Suprapubic skin (tissue), 4 donors: ENCODE results near the gene EIF2S2. TPM values are rescaled to one million over a fixed set of nuclear protein-coding genes. Genes with fewer than 3 reads are reported as not detected.

Experiments
- DNase-seq, 2 donors: peaks; one replicate each; pipeline ENCODE4 v3.0.0-alpha.2; 2019; ENCODE audit warnings: low spot score in 2 of 2
- H3K27ac ChIP-seq: fragments of 200-600 bp; sonication (generic); one replicate; pipeline ENCODE4 v1.5.1; 2019
- H3K27me3 ChIP-seq: fragments of 200-600 bp; sonication (generic); one replicate; pipeline ENCODE4 v1.5.1; 2019
- H3K36me3 ChIP-seq: fragments of 200-600 bp; sonication (generic); one replicate; pipeline ENCODE4 v1.5.1; 2019
- H3K4me1 ChIP-seq: fragments of 200-600 bp; sonication (generic); one replicate; pipeline ENCODE4 v1.5.1; 2019
- H3K4me3 ChIP-seq: fragments of 200-600 bp; sonication (generic); one replicate; pipeline ENCODE4 v1.5.1; 2019; ENCODE audit warnings: mild to moderate bottlenecking
- H3K9me3 ChIP-seq: fragments of 200-600 bp; sonication (generic); one replicate; pipeline ENCODE4 v1.5.1; 2019
- CTCF ChIP-seq, 2 donors: fragments of 200-600 bp in 1 of 2; fragments of 450-650 bp in 1 of 2; sonication (generic) in 1 of 2; IDR thresholded peaks; one replicate each; pipeline ENCODE4 v1.5.1; 2016 to 2019; ENCODE audit warnings: antibody characterized with exemption in 2 of 2, mild to moderate bottlenecking in 1 of 2, moderate library complexity in 1 of 2
- EP300 ChIP-seq: sonication (generic); formaldehyde crosslinking; IDR thresholded peaks from one replicate; pipeline ENCODE4 v1.6.1; 2017; ENCODE audit warnings: antibody characterized with exemption
- POLR2A ChIP-seq, 2 donors: fragments of 450-650 bp; IDR thresholded peaks; one replicate each; pipeline ENCODE4 v1.6.1; 2017; ENCODE audit warnings: antibody characterized with exemption in 2 of 2, mild to moderate bottlenecking in 2 of 2, moderate library complexity in 2 of 2
- POLR2AphosphoS5 ChIP-seq, 3 donors: sonication (generic); formaldehyde crosslinking; IDR thresholded peaks; one replicate each; pipeline ENCODE4 v1.6.1; 2017; ENCODE audit warnings: antibody characterized with exemption in 3 of 3
- WGBS: methylation state at CpG from one replicate; pipeline ENCODE4 v1.1.5; 2018; 5-methylcytosine and 5-hydroxymethylcytosine counted together
- total RNA-seq, 4 donors: library from RNA; depleted of rRNA; stranded (reverse); fragments of >200 nt; gene quantifications; one replicate each; pipeline ENCODE4 v1.1.0, GENCODE V29; 2016

The EIF2S2 gene
- total RNA-seq, 4 donors from 2014 or later = 23.7 to 38.8 (median 38.4) TPM

GRCh38 chr20:34084227-34084923 is 27.7 kb downstream of the EIF2S2 start:
- H3K4me1 ChIP-seq = peaks cover 16% of the 10 kb centered on the region
- 86% methylated on average over 9 of the region's 9 CpGs for WGBS
- no peaks in the 10 kb centered on the region for H3K27me3 ChIP-seq
- TF ChIP-seq POLR2A (IDR thresholded peaks at IDR 0.05) (no peak), EP300 (no peak), CTCF (IDR thresholded peaks at IDR 0.05) (no peak), POLR2AphosphoS5 (IDR thresholded peaks at IDR 0.05) (no peak)
- H3K9me3 ChIP-seq = no peaks in the 10 kb centered on the region
- H3K4me3 ChIP-seq = no peak overlapping the region
- H3K36me3 ChIP-seq = peaks cover 63% of the 10 kb centered on the region
- no peak overlapping the region for H3K27ac ChIP-seq
- no peak for DNase-seq

GRCh38 chr20:34083781-34084180 is 28.3 kb downstream of the EIF2S2 start:
- TF ChIP-seq POLR2A (IDR thresholded peaks at IDR 0.05) (no peak), POLR2AphosphoS5 (IDR thresholded peaks at IDR 0.05) (no peak), EP300 (no peak)
- H3K27me3 ChIP-seq = no peaks in the 10 kb centered on the region
- no peak overlapping the region for H3K27ac ChIP-seq
- H3K36me3 ChIP-seq = peaks cover 63% of the 10 kb centered on the region
- no peak overlapping the region for H3K4me3 ChIP-seq
- WGBS = 100% methylated on average over 2 of the region's 2 CpGs
- H3K4me1 ChIP-seq = peaks cover 13% of the 10 kb centered on the region
- no peak for DNase-seq
- H3K9me3 ChIP-seq = no peaks in the 10 kb centered on the region

- peak overlapping the region; percentile 27 for H3K27ac ChIP-seq
- H3K9me3 ChIP-seq = no peaks in the 10 kb centered on the region
- peaks cover 13% of the 10 kb centered on the region for H3K4me1 ChIP-seq
- H3K4me3 ChIP-seq = no peak overlapping the region
- TF ChIP-seq CTCF (IDR thresholded peaks at IDR 0.05) = no peak
- no peak for TF ChIP-seq POLR2AphosphoS5 (IDR thresholded peaks at IDR 0.05)
- TF ChIP-seq POLR2A (IDR thresholded peaks at IDR 0.05) = no peak
- no peak for TF ChIP-seq EP300
- DNase-seq = peak; percentile 72 to 82
- H3K27me3 ChIP-seq = no peaks in the 10 kb centered on the region
- H3K36me3 ChIP-seq = peaks cover 63% of the 10 kb centered on the region
- 21% methylated on average over 7 of the region's 7 CpGs for WGBS
Measured at GRCh38 chr20:34083137-34083536, 28.9 kb downstream of the EIF2S2 start.

- 73% methylated on average over 6 of the region's 8 CpGs for WGBS
- H3K27ac ChIP-seq = peak overlapping the region; percentile 27
- no peak for TF ChIP-seq CTCF (IDR thresholded peaks at IDR 0.05)
- TF ChIP-seq EP300 = no peak
- no peak for TF ChIP-seq POLR2A (IDR thresholded peaks at IDR 0.05)
- TF ChIP-seq POLR2AphosphoS5 (IDR thresholded peaks at IDR 0.05) = no peak
- no peaks in the 10 kb centered on the region for H3K27me3 ChIP-seq
- no peak for DNase-seq
- peaks cover 64% of the 10 kb centered on the region for H3K36me3 ChIP-seq
- no peak overlapping the region for H3K4me3 ChIP-seq
- peaks cover 13% of the 10 kb centered on the region for H3K4me1 ChIP-seq
- H3K9me3 ChIP-seq = no peaks in the 10 kb centered on the region
Measured at GRCh38 chr20:34082232-34082887, 29.7 kb downstream of the EIF2S2 start.

- no peak overlapping the region for H3K27ac ChIP-seq
- no peak for DNase-seq
- H3K9me3 ChIP-seq = no peaks in the 10 kb centered on the region
- WGBS = over 99% methylated on average over 6 of the region's 6 CpGs
- TF ChIP-seq POLR2A (IDR thresholded peaks at IDR 0.05) (no peak), CTCF (IDR thresholded peaks at IDR 0.05) (no peak), POLR2AphosphoS5 (IDR thresholded peaks at IDR 0.05) (no peak), EP300 (no peak)
- H3K36me3 ChIP-seq = peaks cover 65% of the 10 kb centered on the region
- no peaks in the 10 kb centered on the region for H3K27me3 ChIP-seq
- no peak overlapping the region for H3K4me3 ChIP-seq
- H3K4me1 ChIP-seq = peaks cover 13% of the 10 kb centered on the region
Measured at GRCh38 chr20:34079818-34080217, 32.2 kb downstream of the EIF2S2 start.
